HUES64 (cell line): ENCODE results near the gene RECQL.
A peak's percentile ranks its signal among the peaks of the same experiment; 100 is the strongest.
"Not testable (repeated sequence)": the region's sequence is repeated elsewhere in the genome, so short reads cannot be mapped to it uniquely, and the experiment has no call there.

Source experiments
- H3K27ac ChIP-seq: 2 replicates; pipeline ENCODE4 v1.7.0; 2013; ENCODE audit warnings: low read depth, low read length, inconsistent platforms
- H3K27me3 ChIP-seq: 2 replicates; pipeline ENCODE4 v1.6.1; 2013; ENCODE audit warnings: mild to moderate bottlenecking, low read length; ENCODE audit not compliant: insufficient read depth
- H3K36me3 ChIP-seq: 2 replicates; pipeline ENCODE4 v1.6.1; 2013; ENCODE audit warnings: mild to moderate bottlenecking, low read length; ENCODE audit not compliant: insufficient read depth
- H3K4me1 ChIP-seq: 2 replicates; pipeline ENCODE4 v1.6.1; 2013; ENCODE audit warnings: mild to moderate bottlenecking, low read length, moderate library complexity; ENCODE audit not compliant: insufficient read depth
- H3K4me3 ChIP-seq: 2 replicates; pipeline ENCODE4 v1.5.1; 2013; ENCODE audit warnings: mild to moderate bottlenecking, low read length, moderate library complexity
- H3K9ac ChIP-seq: 2 replicates; pipeline ENCODE4 v1.6.1; 2013; ENCODE audit warnings: mild to moderate bottlenecking, low read depth, low read length
- H3K9me3 ChIP-seq: 2 replicates; pipeline ENCODE4 v1.6.1; 2013; ENCODE audit warnings: low read depth, low read length; ENCODE audit not compliant: insufficient read depth
- WGBS: fragments of 150-250, 120-280 bp; methylation state at CpG from one replicate; pipeline ENCODE4 v1.1.7; 2013; ENCODE audit warnings: missing lambda C conversion rate; 5-methylcytosine and 5-hydroxymethylcytosine counted together

Gene RECQL

GRCh38 chr12:21502164-21502496 is 695 bp upstream of the RECQL start:
- Histone ChIP-seq H3K36me3 (peaks cover 24% of the 10 kb centered on the region), H3K27me3 (no peaks in the 10 kb centered on the region), H3K9ac (peak overlapping the region; percentile 89), H3K27ac (peak overlapping the region; percentile 78), H3K4me3 (peak overlapping the region; percentile 66), H3K9me3 (no peaks in the 10 kb centered on the region), H3K4me1 (peaks cover 12% of the 10 kb centered on the region; the same call in 1 of the 2 replicates)
- WGBS, result under 1% methylated on average over 14 of the region's 14 CpGs

- Histone ChIP-seq H3K9ac (peak overlapping the region; percentile 75), H3K27ac (peak overlapping the region; percentile 31; the same call in 1 of the 2 replicates), H3K9me3 (no peaks in the 10 kb centered on the region), H3K4me1 (peaks cover 12% of the 10 kb centered on the region; the same call in 1 of the 2 replicates), H3K27me3 (no peaks in the 10 kb centered on the region), H3K4me3 (peak overlapping the region; percentile 66), H3K36me3 (peaks cover 34% of the 10 kb centered on the region)
- 26% methylated on average over 4 of the region's 8 CpGs for WGBS
Measured at GRCh38 chr12:21500786-21501257, 613 bp downstream of the RECQL start.

GRCh38 chr12:21499765-21500164 is 1.7 kb downstream of the RECQL start:
- H3K27ac ChIP-seq, result no peak overlapping the region
- H3K27me3 ChIP-seq, result no peaks in the 10 kb centered on the region
- 66% methylated on average over 2 of the region's 2 CpGs for WGBS
- no peak overlapping the region for H3K4me3 ChIP-seq
- no peak overlapping the region for H3K9ac ChIP-seq
- peaks cover 41% of the 10 kb centered on the region for H3K36me3 ChIP-seq
- H3K4me1 ChIP-seq, result peaks cover 12% of the 10 kb centered on the region; the same call in 1 of the 2 replicates
- no peaks in the 10 kb centered on the region for H3K9me3 ChIP-seq

GRCh38 chr12:21485998-21486397 is 15.4 kb downstream of the RECQL start:
- no peak overlapping the region for H3K9ac ChIP-seq

GRCh38 chr12:21483531-21483930 is 17.9 kb downstream of the RECQL start:
- 94% methylated on average over 3 of the region's 3 CpGs for WGBS
- no peak overlapping the region for H3K9ac ChIP-seq
- no peak overlapping the region for H3K4me3 ChIP-seq
- no peaks in the 10 kb centered on the region for H3K9me3 ChIP-seq
- no peak overlapping the region for H3K27ac ChIP-seq
- no peaks in the 10 kb centered on the region for H3K4me1 ChIP-seq
- H3K36me3 ChIP-seq, result peaks cover 69% of the 10 kb centered on the region
- H3K27me3 ChIP-seq, result no peaks in the 10 kb centered on the region

More at GRCh38 chr12:21485998-21486397, 15.4 kb downstream of the RECQL start:
- Histone ChIP-seq H3K27ac (no peak overlapping the region), H3K27me3 (no peaks in the 10 kb centered on the region), H3K4me1 (no peaks in the 10 kb centered on the region), H3K9me3 (no peaks in the 10 kb centered on the region), H3K36me3 (peaks cover 71% of the 10 kb centered on the region), H3K4me3 (no peak overlapping the region)

- H3K27ac ChIP-seq, result no peak overlapping the region
- no peak overlapping the region for H3K4me3 ChIP-seq
- H3K27me3 ChIP-seq, result no peaks in the 10 kb centered on the region
- no peaks in the 10 kb centered on the region for H3K4me1 ChIP-seq
- no peaks in the 10 kb centered on the region for H3K9me3 ChIP-seq
- no peak overlapping the region for H3K9ac ChIP-seq
- H3K36me3 ChIP-seq, result peaks cover 93% of the 10 kb centered on the region
- 94% methylated on average over 10 of the region's 10 CpGs for WGBS
Measured at GRCh38 chr12:21478756-21479455, 22.5 kb downstream of the RECQL start.

- Histone ChIP-seq H3K9ac (no peak overlapping the region), H3K4me1 (no peaks in the 10 kb centered on the region), H3K9me3 (no peaks in the 10 kb centered on the region), H3K4me3 (no peak overlapping the region), H3K27me3 (no peaks in the 10 kb centered on the region), H3K36me3 (peaks cover 94% of the 10 kb centered on the region), H3K27ac (no peak overlapping the region)
- 100% methylated on average over 3 of the region's 3 CpGs for WGBS
Measured at GRCh38 chr12:21476949-21477348, 24.5 kb downstream of the RECQL start.

- 90% methylated on average over 1 of the region's 1 CpG for WGBS
- peaks cover 93% of the 10 kb centered on the region for H3K36me3 ChIP-seq
- no peaks in the 10 kb centered on the region for H3K27me3 ChIP-seq
Measured at GRCh38 chr12:21475552-21475951, 25.9 kb downstream of the RECQL start.

GRCh38 chr12:21472197-21472823 is 29.1 kb downstream of the RECQL start:
- no peaks in the 10 kb centered on the region for H3K27me3 ChIP-seq

More at GRCh38 chr12:21475552-21475951, 25.9 kb downstream of the RECQL start:
- Histone ChIP-seq H3K9me3 (no peaks in the 10 kb centered on the region), H3K27ac (no peak overlapping the region), H3K9ac (no peak overlapping the region), H3K4me3 (no peak overlapping the region), H3K4me1 (no peaks in the 10 kb centered on the region)

GRCh38 chr12:21471294-21471693 is 30.1 kb downstream of the RECQL start:
- no peak overlapping the region for H3K4me3 ChIP-seq
- H3K4me1 ChIP-seq, result no peaks in the 10 kb centered on the region
- H3K36me3 ChIP-seq, result peaks cover 78% of the 10 kb centered on the region
- H3K9me3 ChIP-seq, result no peaks in the 10 kb centered on the region
- H3K9ac ChIP-seq, result no peak overlapping the region
- WGBS, result 95% methylated on average over 1 of the region's 2 CpGs
- H3K27ac ChIP-seq, result no peak overlapping the region
- H3K27me3 ChIP-seq, result no peaks in the 10 kb centered on the region

More at GRCh38 chr12:21472197-21472823, 29.1 kb downstream of the RECQL start:
- H3K27ac ChIP-seq, result no peak overlapping the region
- no peaks in the 10 kb centered on the region for H3K9me3 ChIP-seq
- H3K36me3 ChIP-seq, result peaks cover 88% of the 10 kb centered on the region
- H3K4me1 ChIP-seq, result no peaks in the 10 kb centered on the region
- H3K9ac ChIP-seq, result no peak overlapping the region
- H3K4me3 ChIP-seq, result no peak overlapping the region
- WGBS, result 98% methylated on average over 7 of the region's 7 CpGs

GRCh38 chr12:21467334-21467733 is 34.1 kb downstream of the RECQL start:
- 94% methylated on average over 2 of the region's 2 CpGs for WGBS
- H3K9ac ChIP-seq, H3K27ac ChIP-seq, H3K4me1 ChIP-seq, H3K4me3 ChIP-seq, H3K27me3 ChIP-seq, H3K9me3 ChIP-seq: not testable (repeated sequence)
- peaks cover 41% of the 10 kb centered on the region for H3K36me3 ChIP-seq
